Mesothelial cell of epicardium (in vitro differentiated cells): ENCODE results near the gene ABCA12. TPM values are rescaled to one million over a fixed set of nuclear protein-coding genes. Genes with fewer than 3 reads are reported as not detected.

ENCODE experiments used
- DNase-seq, 2 experiments: peaks; one replicate each; pipeline ENCODE4 v3.0.0; 2021; ENCODE audit warnings: low spot score in 2 of 2; ENCODE audit not compliant: unreplicated experiment in 2 of 2
- H3K27ac Mint-ChIP-seq: 2 replicates; pipeline ENCODE4 v1.8.0; 2021; ENCODE audit warnings: mixed read lengths
- H3K27me3 Mint-ChIP-seq: 2 replicates; pipeline ENCODE4 v1.8.0; 2021; ENCODE audit warnings: low read depth, mixed read lengths
- H3K36me3 Mint-ChIP-seq: 2 replicates; pipeline ENCODE4 v1.8.0; 2021; ENCODE audit warnings: mixed read lengths
- H3K4me1 Mint-ChIP-seq: 2 replicates; pipeline ENCODE4 v1.8.0; 2021; ENCODE audit warnings: mixed read lengths
- H3K4me3 Mint-ChIP-seq: 2 replicates; pipeline ENCODE4 v1.8.0; 2021; ENCODE audit warnings: mild to moderate bottlenecking, moderate library complexity, mixed read lengths
- H3K9me3 Mint-ChIP-seq: 2 replicates; pipeline ENCODE4 v1.8.0; 2021; ENCODE audit warnings: mixed read lengths
- total RNA-seq: library from RNA; stranded (reverse); gene quantifications from 3 replicates; pipeline ENCODE4 v1.2.1, GENCODE V29; 2021
- TF ChIP-seq, protein P1 (sequence below): fragments of 200-600 bp; sonication (generic); IDR thresholded peaks from one replicate; pipeline ENCODE4 v1.5.0; 2021; ENCODE audit warnings: antibody characterized with exemption; ENCODE audit not compliant: unreplicated experiment

ABCA12 gene
- total RNA-seq, 1 donor from 2014 or later = 0.89 TPM

- no peak overlapping the region for H3K27ac Mint-ChIP-seq
- no peak overlapping the region for H3K4me3 Mint-ChIP-seq
- no peaks in the 10 kb centered on the region for H3K36me3 Mint-ChIP-seq
- H3K9me3 Mint-ChIP-seq = no peaks in the 10 kb centered on the region
- DNase-seq = no peak
- no peaks in the 10 kb centered on the region for H3K4me1 Mint-ChIP-seq
- TF ChIP-seq, protein P1, sequence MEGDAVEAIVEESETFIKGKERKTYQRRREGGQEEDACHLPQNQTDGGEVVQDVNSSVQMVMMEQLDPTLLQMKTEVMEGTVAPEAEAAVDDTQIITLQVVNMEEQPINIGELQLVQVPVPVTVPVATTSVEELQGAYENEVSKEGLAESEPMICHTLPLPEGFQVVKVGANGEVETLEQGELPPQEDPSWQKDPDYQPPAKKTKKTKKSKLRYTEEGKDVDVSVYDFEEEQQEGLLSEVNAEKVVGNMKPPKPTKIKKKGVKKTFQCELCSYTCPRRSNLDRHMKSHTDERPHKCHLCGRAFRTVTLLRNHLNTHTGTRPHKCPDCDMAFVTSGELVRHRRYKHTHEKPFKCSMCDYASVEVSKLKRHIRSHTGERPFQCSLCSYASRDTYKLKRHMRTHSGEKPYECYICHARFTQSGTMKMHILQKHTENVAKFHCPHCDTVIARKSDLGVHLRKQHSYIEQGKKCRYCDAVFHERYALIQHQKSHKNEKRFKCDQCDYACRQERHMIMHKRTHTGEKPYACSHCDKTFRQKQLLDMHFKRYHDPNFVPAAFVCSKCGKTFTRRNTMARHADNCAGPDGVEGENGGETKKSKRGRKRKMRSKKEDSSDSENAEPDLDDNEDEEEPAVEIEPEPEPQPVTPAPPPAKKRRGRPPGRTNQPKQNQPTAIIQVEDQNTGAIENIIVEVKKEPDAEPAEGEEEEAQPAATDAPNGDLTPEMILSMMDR = no peak
- no peaks in the 10 kb centered on the region for H3K27me3 Mint-ChIP-seq
Observed at GRCh38 chr2:215084080-215084479, 54.3 kb downstream of the ABCA12 start.

- no peaks in the 10 kb centered on the region for H3K36me3 Mint-ChIP-seq
- no peaks in the 10 kb centered on the region for H3K9me3 Mint-ChIP-seq
- H3K27ac Mint-ChIP-seq = no peak overlapping the region
- H3K27me3 Mint-ChIP-seq = no peaks in the 10 kb centered on the region
- DNase-seq = no peak
- no peak overlapping the region for H3K4me3 Mint-ChIP-seq
- H3K4me1 Mint-ChIP-seq = no peaks in the 10 kb centered on the region
- TF ChIP-seq, protein P1 = no peak
Observed at GRCh38 chr2:215083146-215083545, 55.3 kb downstream of the ABCA12 start.

DNA sequence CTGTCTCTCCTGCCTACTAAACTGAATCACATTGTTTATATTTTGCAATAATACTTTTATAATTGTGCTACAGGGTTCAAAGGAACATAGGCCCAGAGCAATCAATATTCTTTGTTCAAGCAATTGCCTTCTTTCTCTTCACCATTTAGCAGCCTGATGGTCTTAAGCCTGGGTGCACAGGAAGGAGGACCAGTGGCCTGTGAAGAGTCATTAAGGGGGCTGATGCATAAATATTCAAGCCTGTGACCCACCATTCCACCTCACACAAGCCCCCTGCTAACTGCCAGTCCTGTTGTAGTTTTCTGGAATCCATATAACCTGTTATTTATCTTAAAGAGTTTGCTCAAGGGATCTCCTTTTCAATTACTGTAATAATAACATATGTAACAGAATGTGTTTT lies 56.0 kb downstream of the ABCA12 start:
- Mint-ChIP-seq H3K9me3 (no peaks in the 10 kb centered on the region), H3K4me1 (no peaks in the 10 kb centered on the region), H3K36me3 (no peaks in the 10 kb centered on the region), H3K27me3 (no peaks in the 10 kb centered on the region), H3K27ac (no peak overlapping the region), H3K4me3 (no peak overlapping the region)
- TF ChIP-seq, protein P1 = no peak
- DNase-seq = no peak

DNA sequence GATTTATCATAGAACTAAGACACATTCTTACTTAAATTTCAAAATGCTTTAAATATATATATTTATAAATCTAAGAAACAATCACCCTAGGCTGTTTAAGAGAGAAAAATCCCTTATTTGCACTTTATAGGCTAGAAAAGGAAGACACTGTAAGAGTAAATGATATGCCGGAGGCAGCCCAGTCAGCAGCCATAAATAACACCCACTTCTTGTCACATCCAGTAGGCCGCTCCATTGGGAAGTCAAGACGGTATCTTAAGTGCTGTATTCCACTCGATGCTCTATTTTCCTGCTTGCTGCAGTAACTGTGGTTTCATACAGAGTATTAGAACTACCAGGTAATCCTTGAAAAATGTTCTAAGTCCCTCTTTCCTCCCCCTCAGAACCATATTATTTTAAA lies 57.9 kb downstream of the ABCA12 start:
- H3K4me3 Mint-ChIP-seq = no peak overlapping the region
- no peaks in the 10 kb centered on the region for H3K36me3 Mint-ChIP-seq
- no peaks in the 10 kb centered on the region for H3K4me1 Mint-ChIP-seq
- TF ChIP-seq, protein P1 = no peak
- no peak for DNase-seq
- H3K9me3 Mint-ChIP-seq = no peaks in the 10 kb centered on the region
- H3K27ac Mint-ChIP-seq = no peak overlapping the region
- H3K27me3 Mint-ChIP-seq = no peaks in the 10 kb centered on the region

- no peak for DNase-seq
- no peak overlapping the region for H3K27ac Mint-ChIP-seq
- no peaks in the 10 kb centered on the region for H3K27me3 Mint-ChIP-seq
- TF ChIP-seq, protein P1 = no peak
- H3K4me3 Mint-ChIP-seq = no peak overlapping the region
- no peaks in the 10 kb centered on the region for H3K36me3 Mint-ChIP-seq
- H3K4me1 Mint-ChIP-seq = no peaks in the 10 kb centered on the region
- no peaks in the 10 kb centered on the region for H3K9me3 Mint-ChIP-seq
Observed at GRCh38 chr2:215071676-215072075, 66.8 kb downstream of the ABCA12 start.

DNA sequence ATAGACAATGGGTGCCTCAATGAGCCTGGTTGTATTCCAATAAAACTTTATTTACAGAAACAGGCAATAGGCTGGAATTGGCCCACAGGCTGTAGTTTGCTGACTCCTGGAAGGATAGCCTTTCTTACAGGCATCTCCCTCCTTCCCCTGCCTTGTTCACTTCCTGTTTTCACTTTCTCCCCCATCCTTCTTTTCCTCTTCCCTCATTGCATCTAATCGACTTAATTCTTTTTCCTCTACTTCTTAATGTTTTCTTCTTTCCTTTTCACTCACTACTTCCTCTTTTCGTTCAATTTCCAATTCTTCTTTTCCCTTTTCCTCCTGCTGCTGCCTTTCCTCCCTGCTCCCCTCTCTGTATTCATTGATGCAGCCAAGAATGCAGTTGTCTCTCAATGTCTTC lies 70.0 kb downstream of the ABCA12 start:
- no peak overlapping the region for H3K4me3 Mint-ChIP-seq
- DNase-seq = no peak

More for the DNA sequence above, 70.0 kb downstream of the ABCA12 start:
- Mint-ChIP-seq H3K36me3 (no peaks in the 10 kb centered on the region), H3K27me3 (no peaks in the 10 kb centered on the region), H3K27ac (no peak overlapping the region), H3K9me3 (no peaks in the 10 kb centered on the region), H3K4me1 (no peaks in the 10 kb centered on the region)
- TF ChIP-seq, protein P1 = no peak
